ENCODE measurements around the gene WASF3. TPM values are rescaled to one million over a fixed set of nuclear protein-coding genes. Genes with fewer than 3 reads are reported as not detected.
"Not testable (repeated sequence)": the region's sequence is repeated elsewhere in the genome, so short reads cannot be mapped to it uniquely, and the experiment has no call there.

Gene WASF3
- total RNA-seq, 1 donor = 14.2 TPM

DNA sequence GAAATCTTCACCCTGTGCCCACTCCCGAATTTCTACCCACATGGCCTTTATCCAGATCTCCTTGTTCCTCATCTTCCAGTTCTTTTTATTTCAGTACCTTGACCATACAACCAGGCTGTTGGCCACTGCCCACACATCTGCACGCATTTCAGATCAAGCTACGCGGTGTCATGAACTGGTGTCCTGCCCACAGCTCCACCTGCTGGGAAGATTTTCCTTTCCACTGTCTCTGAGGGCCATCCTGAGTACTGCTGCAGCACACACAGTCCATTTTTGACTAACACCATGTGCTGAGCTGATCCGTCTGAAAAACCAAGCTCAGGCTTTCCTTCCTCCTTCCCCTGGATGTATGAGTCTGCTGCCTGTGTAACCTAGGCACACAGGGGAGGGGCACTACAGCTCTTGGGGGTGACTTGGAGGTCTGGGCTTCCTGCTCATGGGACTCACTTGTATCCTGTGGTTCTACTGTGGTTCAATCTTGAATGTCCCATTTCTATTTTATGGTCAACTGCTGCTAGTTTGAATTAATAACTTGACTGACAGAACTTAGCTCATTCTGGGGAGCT lies 71.9 kb downstream of the WASF3 start:
- TF ChIP-seq, protein P1, sequence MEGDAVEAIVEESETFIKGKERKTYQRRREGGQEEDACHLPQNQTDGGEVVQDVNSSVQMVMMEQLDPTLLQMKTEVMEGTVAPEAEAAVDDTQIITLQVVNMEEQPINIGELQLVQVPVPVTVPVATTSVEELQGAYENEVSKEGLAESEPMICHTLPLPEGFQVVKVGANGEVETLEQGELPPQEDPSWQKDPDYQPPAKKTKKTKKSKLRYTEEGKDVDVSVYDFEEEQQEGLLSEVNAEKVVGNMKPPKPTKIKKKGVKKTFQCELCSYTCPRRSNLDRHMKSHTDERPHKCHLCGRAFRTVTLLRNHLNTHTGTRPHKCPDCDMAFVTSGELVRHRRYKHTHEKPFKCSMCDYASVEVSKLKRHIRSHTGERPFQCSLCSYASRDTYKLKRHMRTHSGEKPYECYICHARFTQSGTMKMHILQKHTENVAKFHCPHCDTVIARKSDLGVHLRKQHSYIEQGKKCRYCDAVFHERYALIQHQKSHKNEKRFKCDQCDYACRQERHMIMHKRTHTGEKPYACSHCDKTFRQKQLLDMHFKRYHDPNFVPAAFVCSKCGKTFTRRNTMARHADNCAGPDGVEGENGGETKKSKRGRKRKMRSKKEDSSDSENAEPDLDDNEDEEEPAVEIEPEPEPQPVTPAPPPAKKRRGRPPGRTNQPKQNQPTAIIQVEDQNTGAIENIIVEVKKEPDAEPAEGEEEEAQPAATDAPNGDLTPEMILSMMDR (IDR thresholded peaks at IDR 0.05; ENCODE audit: insufficient read depth, low read depth, low read length) = peak; percentile 14
- DNase-seq (ENCODE audit: low read depth) = no peak
- no peak overlapping the region for H3K4me3 ChIP-seq (ENCODE audit: low read depth, low read length)

- DNase-seq (ENCODE audit: low read depth); H3K4me3 ChIP-seq (ENCODE audit: low read depth, low read length): not testable (repeated sequence)
Measured at GRCh38 chr13:26635634-26636033, 78.2 kb downstream of the WASF3 start.

DNA sequence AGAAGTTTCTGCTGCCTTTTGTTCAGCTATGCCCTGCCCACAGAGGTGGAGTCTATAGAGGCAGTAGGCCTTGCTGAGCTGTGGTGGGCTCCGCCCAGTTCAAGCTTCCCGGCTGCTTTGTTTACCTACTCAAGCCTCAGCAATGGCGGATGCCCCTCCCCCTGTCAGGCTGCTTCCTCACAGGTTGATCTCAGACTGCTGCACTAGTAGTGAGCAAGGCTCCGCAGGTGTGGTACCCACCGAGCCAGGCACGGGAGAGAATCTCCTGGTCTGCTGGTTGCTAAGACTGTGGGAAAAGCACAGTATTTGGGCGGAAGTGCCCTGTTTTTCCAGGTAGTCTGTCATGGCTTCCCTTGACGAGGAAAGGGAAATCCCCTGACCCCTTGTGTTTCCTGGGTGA lies 78.6 kb downstream of the WASF3 start:
- DNase-seq (ENCODE audit: low read depth); H3K4me3 ChIP-seq (ENCODE audit: low read depth, low read length): not testable (repeated sequence)

GRCh38 chr13:26646603-26647002 lies 89.1 kb downstream of the WASF3 start:
- no peak for DNase-seq (ENCODE audit: low read depth)
- TF ChIP-seq, protein P1 (IDR thresholded peaks at IDR 0.05; ENCODE audit: insufficient read depth, low read depth, low read length) = no peak
- H3K4me3 ChIP-seq (ENCODE audit: low read depth, low read length) = no peak overlapping the region

DNA sequence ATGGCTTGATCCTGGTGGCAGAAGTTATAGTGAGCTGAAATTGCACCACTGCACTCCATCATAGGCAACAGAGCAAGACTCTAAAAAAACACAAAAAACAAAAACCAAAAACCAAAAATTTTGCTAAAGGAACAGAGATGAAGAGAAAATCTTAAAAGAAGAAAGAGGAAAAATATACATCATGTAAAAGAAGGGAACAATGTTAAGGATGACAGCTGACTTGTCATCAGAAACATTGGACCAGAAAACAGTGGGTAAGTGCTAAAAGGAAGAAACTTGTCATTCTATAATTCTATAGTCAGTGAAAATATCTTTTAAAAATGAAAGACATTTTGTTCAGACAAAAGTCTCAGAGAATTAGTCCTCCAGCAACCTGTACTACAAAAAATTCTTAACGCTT lies 93.8 kb downstream of the WASF3 start:
- no peak overlapping the region for H3K4me3 ChIP-seq (ENCODE audit: low read depth, low read length)
- TF ChIP-seq, protein P1 (IDR thresholded peaks at IDR 0.05; ENCODE audit: insufficient read depth, low read depth, low read length) = no peak
- DNase-seq (ENCODE audit: low read depth) = no peak

GRCh38 chr13:26653310-26653709 lies 95.8 kb downstream of the WASF3 start:
- DNase-seq (ENCODE audit: low read depth) = peak; percentile 23
- TF ChIP-seq, protein P1 (IDR thresholded peaks at IDR 0.05; ENCODE audit: insufficient read depth, low read depth, low read length) = no peak
- no peak overlapping the region for H3K4me3 ChIP-seq (ENCODE audit: low read depth, low read length)

GRCh38 chr13:26653842-26654241 lies 96.4 kb downstream of the WASF3 start:
- TF ChIP-seq, protein P1 (IDR thresholded peaks at IDR 0.05; ENCODE audit: insufficient read depth, low read depth, low read length) = no peak
- H3K4me3 ChIP-seq (ENCODE audit: low read depth, low read length) = no peak overlapping the region
- no peak for DNase-seq (ENCODE audit: low read depth)

GRCh38 chr13:26656919-26657318 lies 99.4 kb downstream of the WASF3 start:
- no peak overlapping the region for H3K4me3 ChIP-seq (ENCODE audit: low read depth, low read length)
- peak; percentile 47 for DNase-seq (ENCODE audit: low read depth)
- TF ChIP-seq, protein P1 (IDR thresholded peaks at IDR 0.05; ENCODE audit: insufficient read depth, low read depth, low read length) = peak; percentile 36

Data from fibroblast of villous mesenchyme (primary cell).